NOMO-1 treated with dmso at 0.1 percent for 144 hours (cell line): ENCODE measurements around the gene PIK3IP1.
A peak's percentile ranks its signal among the peaks of the same experiment; 100 is the strongest.
"Not testable (repeated sequence)": the region's sequence is repeated elsewhere in the genome, so short reads cannot be mapped to it uniquely, and the experiment has no call there.

Source experiments
- DNase-seq: peaks from one replicate; lab custom pipeline; 2025; ENCODE audit not compliant: unreplicated experiment; lab: John Stamatoyannopoulos, UW

Gene PIK3IP1

DNA sequence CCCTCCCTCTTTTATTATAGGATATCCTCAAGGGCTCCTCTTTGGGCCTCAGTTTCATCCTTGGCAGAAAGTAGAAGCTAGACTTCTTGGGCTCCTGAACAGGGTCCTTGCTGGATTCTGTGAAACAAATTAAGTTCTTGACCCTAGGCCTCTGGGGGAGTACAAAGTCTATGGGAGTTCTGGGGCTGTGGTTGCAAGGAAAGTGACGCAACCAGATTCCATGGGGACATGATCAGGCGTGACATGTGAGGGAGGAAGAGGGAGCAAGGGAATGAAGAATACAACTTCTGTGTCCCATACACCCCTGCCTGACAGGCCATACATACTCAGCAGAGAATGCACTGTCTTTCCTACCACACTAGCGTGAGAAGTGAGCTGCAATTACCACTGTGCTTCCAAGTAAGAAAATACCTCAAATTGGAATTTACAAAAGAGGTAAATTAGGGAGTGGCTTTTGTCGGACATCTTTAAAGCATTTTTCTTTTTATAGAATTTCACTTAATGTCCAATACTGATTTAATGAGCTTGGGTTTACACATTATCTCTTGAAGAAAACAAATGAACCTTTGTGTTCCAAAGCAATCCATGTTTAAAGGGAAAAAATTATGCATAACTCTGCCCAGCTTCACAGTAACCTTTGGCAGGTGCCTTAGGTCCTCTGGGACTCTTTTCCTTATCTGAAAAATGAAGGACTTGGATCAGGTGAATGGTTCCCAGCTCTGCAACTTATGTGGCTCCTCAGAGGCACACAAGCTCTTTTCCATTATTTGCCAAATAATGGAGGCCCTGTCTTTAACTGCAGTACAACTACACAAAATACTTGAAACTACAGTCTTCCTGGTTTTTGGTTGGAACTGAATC is 41.3 kb downstream of the PIK3IP1 start:
- no peak for DNase-seq

DNA sequence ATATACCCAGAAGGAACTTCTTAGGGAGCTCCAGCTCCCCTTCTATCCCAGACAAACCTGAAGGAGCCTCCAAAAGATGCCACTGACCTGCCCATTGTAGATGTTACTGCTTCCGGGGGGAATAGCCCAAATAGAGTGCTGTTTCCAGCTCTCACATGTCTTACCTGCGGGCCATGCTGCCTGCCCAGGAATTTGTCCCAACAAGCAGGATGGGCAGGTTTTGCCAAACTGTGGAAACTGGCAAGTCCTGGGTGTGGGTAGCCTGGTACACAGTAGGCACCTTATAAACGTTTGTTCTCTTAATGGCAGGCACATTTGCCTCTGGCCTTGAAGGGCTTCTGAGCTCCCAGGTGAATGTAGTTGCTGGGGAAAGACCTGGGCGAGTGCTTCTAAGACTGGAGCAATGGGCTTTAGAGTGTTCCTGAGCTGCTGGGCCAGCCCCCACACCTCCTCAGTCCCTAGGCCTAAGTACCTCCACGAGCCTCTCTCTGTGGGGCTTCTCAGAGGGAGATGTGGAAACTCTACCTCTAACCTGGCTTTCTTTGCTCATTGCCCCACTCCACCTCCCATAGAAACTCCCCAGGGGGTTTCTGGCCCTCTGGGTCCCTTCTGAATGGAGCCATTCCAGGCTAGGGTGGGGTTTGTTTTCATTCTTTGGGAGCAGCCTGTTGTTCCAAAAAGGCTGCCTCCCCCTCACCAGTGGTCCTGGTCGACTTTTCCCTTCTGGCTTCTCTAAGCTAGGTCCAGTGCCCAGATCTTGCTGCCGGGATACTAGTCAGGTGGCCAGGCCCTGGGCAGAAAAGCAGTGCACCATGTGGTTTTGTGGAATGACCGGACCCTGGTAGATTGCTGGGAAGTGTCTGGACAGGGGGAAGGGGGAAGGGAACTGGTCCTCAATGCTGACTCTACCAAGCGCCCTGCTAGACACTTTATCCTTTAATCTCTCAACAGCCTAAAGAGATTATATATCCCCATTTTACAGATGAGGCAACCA is 43.0 kb downstream of the PIK3IP1 start:
- DNase-seq, result no peak

DNA sequence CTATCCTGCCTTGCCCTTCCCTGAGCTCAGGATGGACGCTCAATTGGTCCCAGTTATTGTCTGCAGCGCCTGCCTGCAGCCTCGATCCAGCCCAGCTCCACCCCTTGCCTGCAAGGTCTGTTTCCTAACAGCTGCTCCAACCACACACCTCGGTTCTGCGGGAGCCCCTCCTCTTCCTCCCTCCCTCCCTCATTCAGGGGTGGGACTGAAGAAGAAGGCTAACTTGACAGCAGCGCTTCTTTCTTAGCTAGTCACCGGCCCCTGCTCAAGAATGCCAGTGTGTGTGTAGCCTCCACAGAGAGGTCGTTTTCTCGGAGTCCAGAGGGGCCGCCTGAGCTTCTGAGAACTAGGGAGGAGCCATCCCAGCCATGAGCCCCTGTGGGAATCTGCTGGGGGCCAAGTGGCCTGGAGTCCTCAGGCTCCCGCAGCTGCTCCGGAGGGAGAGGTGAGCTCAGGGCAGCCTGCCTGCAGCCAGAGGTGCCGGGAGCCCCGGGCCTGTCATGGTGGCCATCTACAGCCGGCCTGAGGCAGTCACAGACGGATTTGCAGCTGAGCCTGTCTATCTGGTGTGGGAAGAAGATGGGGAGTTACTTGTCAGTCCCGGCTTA is 44.0 kb downstream of the PIK3IP1 start:
- DNase-seq, result peak; percentile 44

DNA sequence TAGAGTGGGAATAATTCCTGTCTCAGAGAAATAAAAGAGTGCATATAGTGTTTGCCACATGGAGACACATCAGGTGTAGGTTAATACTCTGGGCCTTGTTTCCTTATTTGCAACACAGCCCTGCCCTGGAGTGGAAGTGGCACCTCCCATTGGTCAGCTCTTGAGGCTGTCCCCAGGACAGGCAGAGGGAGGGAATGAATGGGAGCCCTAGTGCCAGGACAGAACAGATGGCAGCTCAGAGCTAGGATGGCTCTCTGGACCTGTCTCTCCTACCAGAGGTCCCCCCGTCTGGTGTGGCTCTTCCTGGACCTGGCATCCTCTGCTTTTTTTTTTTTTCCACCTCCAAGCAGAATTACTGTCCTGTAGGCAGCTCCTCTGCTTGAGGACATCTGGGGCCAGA is 44.6 kb downstream of the PIK3IP1 start:
- DNase-seq, result no peak

DNA sequence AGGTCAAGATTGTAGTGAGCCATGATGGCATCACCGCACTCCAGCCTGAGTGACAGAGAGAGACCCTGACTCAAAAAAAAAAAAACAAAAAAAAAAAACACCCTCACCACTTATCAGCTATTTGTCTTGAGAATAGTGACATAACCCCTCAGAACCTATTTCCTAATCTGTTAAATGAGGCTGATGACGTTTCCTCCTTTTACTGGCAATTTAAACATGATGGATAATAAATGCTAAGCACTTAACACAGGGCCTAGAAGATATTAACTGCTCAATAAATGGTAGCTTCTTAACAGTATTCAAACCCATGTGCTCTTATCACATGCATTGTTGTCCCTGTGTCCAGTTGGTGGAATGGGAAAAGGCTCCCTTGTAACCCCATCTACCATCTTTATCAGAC is 45.6 kb downstream of the PIK3IP1 start:
- DNase-seq, result no peak

DNA sequence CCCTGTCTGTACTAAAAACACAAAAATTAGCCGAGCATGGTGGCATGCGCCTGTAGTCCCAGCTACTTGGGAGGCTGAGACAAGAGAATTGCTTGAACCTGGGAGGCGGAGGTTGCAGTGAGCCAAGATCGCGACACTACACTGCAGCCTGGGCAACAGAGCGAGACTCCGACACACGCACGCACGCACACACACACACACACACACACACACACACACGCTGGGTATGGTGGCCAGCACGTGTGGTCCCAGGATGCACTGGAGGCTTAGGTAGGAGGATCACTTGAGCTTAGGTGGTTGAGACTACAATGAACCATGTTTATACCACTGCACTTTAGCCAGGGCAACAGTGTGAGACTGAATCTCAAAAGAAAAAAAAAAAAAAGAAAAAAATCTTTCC is 46.3 kb downstream of the PIK3IP1 start:
- not testable (repeated sequence) for DNase-seq

DNA sequence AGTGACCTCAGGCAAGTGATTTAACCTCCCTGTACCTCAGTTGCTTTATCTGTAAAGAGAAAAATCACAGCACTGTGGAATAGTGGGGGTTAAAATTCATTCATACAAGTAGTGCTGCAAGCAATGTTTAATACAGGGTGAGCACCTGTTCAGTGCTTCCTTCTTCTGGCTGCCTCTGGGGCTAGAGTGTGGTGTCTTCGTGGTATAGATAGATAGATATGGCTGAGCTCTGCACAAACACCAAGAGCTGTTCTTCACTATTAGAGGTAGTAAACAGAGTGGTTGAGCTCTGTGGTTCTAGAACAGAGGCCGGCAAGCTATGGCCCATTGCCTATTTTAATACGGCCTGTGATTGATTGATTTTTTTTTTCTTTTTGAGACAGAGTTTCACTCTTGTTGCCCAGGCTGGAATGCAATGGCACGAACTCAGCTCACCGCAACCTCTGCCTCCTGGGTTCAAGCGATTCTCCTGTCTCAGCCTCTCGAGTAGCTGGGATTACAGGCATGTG is 47.3 kb downstream of the PIK3IP1 start:
- DNase-seq, result no peak

DNA sequence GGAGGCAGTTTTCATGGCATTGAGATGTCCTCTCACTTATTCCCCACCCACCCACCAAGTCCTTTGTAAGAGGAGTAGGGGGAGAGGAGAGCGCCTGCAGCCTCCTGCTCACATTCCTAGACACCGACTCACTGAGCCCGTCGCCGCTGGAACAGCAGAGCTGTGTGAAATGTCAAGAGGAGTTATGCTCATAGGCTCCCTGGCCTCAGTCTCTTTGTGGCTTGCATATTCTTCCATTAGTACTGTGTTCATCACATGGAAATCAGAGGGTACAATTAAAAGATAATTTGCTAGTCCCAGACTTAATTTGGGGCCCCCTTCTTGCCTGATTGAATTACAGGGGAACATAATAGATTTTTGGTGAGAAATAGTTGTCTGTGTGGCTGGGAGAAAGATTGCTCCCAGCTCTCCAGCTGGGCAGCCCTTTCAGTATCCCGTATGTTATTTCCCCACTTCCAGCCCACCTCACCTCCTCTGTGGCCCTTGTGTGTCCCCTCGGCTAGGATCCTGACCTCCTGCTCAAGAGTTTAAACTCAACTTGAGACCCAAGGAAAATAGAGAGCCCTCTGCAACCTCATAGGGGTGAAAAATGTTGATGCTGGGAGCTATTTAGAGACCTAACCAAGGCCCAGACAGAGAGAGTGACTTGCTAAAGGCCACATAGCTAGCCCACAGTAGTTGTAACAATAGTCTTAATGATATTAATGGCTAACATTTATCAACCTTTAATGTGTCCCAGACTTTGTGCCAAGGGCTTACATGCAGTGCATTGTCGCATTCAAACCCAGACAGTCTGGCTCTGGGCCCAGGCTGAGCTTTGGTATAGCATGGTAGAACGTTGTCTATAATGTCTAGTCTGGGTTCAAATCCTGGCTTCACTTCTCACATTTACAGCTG is 48.0 kb downstream of the PIK3IP1 start:
- no peak for DNase-seq

DNA sequence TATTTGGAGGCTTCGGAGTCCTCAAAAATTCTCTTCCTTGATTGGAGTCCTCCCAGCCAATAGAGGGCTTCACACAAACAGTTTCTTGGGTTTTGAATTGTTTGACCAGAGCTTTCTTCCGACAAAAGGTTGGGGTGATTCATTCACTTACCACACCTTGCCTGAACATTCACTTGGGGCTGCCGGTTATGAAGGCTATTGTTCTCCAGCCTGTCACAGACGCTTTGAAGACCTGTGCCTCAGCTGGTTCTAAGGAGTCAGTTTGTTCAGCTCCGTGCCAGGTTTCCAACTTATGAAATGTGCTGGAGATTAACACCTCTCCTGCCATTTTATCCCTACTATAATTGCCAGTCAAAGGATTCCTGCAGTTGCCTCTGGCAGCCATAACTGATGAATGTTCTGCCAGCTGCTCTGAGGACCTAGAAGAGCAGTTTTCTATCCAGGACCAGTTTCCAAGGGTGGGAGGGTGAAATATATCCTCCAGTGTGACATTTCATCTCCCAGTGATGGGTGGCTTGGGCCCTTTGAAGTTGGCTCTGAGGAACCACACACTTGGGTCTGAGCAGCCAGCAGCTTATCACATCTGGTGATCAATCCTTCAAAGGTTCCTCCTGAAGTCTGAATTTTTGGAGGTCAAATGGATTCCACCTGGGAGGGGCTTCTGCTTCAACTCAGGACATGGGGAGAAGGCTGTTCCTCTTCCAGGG is 48.8 kb downstream of the PIK3IP1 start:
- no peak for DNase-seq

DNA sequence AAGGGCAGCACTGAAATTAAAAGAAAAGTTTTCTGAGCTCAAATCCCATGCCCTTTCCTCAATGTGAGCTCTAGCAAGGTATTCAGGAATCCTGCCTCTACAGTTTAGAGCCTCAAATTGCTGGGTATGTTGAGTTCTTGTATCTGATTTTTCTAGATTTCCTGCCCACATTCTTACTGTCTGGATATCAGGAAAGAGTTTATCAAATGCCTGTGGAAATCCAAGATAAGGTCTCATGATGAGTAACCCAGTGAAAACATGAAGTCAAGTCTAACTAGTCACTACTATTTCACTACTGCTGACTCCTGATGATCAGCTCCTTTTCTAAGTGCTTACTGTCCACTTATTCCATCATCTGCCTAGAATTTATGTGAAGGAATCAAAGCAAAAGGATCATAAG is 50.4 kb downstream of the PIK3IP1 start:
- no peak for DNase-seq

DNA sequence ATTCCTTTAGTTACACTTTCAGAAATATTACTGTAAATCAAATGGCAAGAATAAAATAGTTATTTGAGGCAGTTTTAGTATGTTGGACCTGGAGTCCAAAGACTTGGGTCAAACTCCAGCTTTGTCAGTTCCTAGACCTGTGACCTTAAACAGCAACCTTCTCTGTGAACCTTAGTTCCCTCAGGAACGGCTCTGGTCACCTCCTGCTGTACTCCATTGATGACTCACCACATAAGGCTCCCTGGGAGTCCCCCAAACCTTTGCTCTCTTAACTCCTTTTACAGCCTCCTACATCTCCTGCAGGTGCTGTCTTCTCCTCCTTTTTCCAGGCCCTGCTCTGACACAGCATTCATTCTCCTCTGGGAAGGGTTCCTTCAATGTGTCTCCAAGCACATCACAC is 51.1 kb downstream of the PIK3IP1 start:
- no peak for DNase-seq

DNA sequence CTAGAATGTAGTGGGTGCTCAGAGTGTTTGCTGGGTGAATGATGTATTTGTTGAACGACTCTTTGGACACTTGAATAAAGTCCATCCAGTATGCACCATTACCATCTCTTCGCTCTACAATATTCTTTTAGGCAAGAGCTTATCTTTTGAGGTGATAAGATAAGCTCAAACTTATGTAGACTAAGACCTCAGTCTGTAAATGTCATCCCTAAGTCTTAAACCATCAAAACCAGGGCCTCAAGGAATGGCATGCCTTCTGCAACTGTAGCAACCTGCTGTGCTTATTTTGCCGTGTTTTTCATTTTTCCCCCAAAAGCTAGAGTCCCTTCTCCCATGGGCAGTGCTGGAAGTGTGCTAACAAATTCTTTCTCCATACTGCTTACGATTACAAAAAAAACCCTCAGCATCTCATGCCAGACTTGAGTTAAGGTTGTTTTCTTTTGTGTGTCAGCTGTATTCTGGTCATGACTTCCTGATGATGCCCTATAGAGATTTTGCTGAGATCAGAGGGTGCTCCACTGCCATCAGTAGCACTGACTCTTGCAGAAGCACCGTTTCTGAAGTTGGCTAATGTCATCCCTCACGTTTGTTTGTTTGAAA is 52.4 kb downstream of the PIK3IP1 start:
- no peak for DNase-seq

DNA sequence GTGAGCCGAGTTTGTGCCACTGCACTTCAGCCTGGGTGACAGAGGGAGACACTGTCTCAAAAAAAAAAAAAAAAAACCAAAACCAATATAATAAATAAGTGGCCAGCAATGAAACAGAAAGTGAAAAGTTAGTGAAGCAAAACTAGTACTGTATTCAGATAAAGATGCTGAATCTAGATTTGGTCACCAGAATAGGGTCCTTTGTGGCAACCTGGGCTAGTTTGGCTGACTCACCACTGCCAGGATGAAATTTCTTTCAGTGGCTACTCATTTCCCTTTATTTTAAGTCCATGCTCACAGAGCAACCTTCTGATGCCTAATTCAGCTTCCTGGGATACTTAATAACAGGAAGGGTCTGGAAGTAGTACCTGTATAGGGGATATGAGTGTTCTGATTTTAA is 54.2 kb downstream of the PIK3IP1 start:
- no peak for DNase-seq

DNA sequence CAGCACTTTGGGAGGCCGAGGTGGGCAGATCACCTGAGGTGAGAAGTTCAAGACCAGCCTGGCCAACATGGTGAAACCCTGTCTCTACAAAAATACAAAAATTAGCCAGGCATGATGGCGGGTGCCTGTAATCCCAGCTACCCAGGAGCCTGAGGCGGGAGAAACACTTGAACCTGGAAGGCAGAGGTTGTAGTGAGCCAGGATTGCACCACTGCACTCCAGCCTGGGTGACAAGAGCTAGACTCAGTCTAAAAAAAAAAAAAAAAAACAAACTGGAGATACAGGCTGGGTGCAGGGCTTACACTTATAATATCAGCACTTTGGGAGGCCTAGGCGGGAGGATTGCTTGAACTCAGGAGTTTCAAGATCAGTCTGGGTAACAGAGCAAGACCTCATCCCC is 56.2 kb downstream of the PIK3IP1 start:
- not testable (repeated sequence) for DNase-seq

DNA sequence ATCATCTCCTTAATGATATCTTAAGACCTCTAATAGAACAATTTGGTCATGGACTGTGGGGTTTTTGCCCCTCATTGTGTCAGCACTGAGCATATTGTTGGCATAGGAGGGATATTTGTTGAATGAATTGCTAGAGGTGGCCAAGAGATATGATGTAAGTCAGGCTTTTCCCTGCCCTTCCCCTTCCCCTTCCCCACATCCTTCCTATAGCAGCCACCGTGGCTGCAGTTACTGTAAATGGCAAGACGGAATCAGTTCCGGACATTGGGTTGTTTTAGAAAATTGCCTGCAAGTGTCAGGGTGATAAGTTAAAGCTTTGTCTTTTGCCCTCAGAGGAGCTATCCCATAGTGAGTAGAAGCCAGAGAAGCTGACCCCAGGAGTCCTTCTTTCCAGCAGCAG is 57.2 kb downstream of the PIK3IP1 start:
- no peak for DNase-seq

DNA sequence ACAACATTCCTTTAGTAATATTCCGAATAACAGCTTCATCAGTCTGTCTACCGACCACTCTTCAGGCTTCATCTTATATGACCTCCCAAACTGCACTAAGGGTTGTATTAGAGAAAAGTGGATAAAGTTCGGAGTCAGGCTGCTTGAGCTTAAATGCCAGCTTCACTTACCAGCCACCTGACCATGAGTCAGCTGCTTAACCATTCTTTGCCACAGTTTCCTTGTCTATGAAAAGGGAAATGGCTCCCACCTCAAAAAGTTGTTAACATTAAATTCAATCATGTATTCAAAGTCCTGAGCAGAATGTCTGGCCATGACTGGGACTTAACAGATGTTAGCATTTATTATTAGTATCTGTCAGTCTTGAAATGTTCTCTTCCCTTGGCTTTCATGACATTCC is 59.3 kb downstream of the PIK3IP1 start:
- DNase-seq, result no peak
